ENCODE results near the gene ADAP1.

Gene ADAP1

DNA sequence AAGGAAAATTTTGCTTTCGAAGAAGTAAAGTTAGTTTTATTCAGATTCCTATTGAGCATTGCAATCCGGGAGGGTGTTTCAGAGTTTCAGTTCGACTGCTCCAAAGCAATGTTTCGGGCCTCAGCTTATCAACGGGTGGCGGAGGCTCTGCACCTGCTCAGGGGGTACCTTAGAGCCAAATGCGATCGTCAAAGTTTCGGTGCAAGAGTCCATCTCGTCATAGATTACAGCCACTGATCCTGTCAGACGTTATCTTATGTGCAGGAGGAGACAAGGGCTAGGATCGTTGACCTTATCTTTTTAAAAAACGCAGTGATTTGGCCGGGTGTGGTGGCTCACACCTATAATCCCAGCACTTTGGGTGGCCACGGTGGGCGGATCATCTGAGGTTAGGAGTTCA lies 24.7 kb upstream of the ADAP1 start:
- Histone ChIP-seq H3K4me1 (ENCODE audit: control insufficient read depth, insufficient read depth, low read length) (no peaks in the 10 kb centered on the region), H3K9ac (ENCODE audit: low read depth, low read length) (no peak overlapping the region), H3K4me3 (ENCODE audit: low read depth, low read length) (no peak overlapping the region), H3K36me3 (ENCODE audit: control insufficient read depth, insufficient read depth, low read length) (no peaks in the 10 kb centered on the region), H3K27me3 (ENCODE audit: control insufficient read depth, insufficient read depth, low read length) (no peaks in the 10 kb centered on the region), H3K27ac (ENCODE audit: low read depth, low read length) (no peak overlapping the region), H3K9me3 (ENCODE audit: control insufficient read depth, insufficient read depth, low read length) (no peaks in the 10 kb centered on the region)

DNA sequence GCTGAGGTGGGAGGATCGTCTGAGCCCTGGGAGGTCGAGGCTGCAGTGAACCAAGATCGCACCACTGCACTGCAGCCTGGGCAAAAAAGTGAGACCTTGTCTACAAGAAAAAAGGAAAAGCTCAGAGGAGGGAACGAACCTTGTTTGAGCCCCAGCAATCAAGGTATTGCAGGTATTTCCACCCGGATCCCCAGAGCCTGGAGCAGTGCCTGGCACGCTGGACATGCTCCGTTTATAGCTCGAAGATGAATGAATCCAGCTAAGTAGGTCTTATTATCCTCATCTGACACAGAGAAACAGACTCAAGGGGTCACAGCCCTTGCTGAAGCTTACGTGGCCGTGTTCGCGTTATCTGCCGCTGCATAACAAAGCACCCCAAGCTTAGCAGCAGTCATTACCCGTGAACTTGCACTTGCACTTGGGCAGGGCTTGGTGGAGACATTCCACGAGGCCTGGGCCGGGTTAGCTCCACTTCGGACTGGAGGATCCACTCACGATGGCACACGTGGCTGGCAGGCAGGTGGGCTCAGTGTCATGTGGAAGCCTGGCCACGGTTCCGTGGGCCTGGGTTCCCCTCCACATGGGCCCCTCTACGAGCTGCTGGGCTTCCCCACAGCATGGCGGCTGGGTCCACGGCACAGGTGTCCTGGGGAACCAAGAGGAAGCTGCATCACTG lies 24.1 kb upstream of the ADAP1 start:
- H3K4me1 ChIP-seq (ENCODE audit: control insufficient read depth, insufficient read depth, low read length): no peaks in the 10 kb centered on the region
- H3K36me3 ChIP-seq (ENCODE audit: control insufficient read depth, insufficient read depth, low read length): no peaks in the 10 kb centered on the region
- no peaks in the 10 kb centered on the region for H3K9me3 ChIP-seq (ENCODE audit: control insufficient read depth, insufficient read depth, low read length)
- H3K27me3 ChIP-seq (ENCODE audit: control insufficient read depth, insufficient read depth, low read length): no peaks in the 10 kb centered on the region
- no peak overlapping the region for H3K27ac ChIP-seq (ENCODE audit: low read depth, low read length)
- H3K4me3 ChIP-seq (ENCODE audit: low read depth, low read length): no peak overlapping the region
- H3K9ac ChIP-seq (ENCODE audit: low read depth, low read length): no peak overlapping the region

DNA sequence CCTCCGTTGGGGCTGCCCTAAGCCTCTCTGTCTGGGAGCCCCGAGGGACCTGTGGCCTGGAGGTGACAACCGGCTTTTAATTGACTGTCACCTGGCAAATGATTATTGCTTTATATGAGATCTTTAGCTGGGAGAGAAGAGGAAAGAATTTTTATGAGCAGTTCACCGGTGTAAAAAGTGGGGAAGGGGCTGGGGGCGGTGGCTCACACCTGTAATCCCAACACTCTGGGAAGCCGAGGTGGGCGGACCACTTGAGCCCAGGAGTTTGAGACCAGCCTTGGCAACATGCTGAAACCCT lies 23.5 kb upstream of the ADAP1 start:
- H3K36me3 ChIP-seq (ENCODE audit: control insufficient read depth, insufficient read depth, low read length): peaks cover 4% of the 10 kb centered on the region
- H3K9me3 ChIP-seq (ENCODE audit: control insufficient read depth, insufficient read depth, low read length): no peaks in the 10 kb centered on the region
- no peak overlapping the region for H3K4me3 ChIP-seq (ENCODE audit: low read depth, low read length)
- H3K9ac ChIP-seq (ENCODE audit: low read depth, low read length): no peak overlapping the region
- H3K4me1 ChIP-seq (ENCODE audit: control insufficient read depth, insufficient read depth, low read length): no peaks in the 10 kb centered on the region
- no peaks in the 10 kb centered on the region for H3K27me3 ChIP-seq (ENCODE audit: control insufficient read depth, insufficient read depth, low read length)
- no peak overlapping the region for H3K27ac ChIP-seq (ENCODE audit: low read depth, low read length)

DNA sequence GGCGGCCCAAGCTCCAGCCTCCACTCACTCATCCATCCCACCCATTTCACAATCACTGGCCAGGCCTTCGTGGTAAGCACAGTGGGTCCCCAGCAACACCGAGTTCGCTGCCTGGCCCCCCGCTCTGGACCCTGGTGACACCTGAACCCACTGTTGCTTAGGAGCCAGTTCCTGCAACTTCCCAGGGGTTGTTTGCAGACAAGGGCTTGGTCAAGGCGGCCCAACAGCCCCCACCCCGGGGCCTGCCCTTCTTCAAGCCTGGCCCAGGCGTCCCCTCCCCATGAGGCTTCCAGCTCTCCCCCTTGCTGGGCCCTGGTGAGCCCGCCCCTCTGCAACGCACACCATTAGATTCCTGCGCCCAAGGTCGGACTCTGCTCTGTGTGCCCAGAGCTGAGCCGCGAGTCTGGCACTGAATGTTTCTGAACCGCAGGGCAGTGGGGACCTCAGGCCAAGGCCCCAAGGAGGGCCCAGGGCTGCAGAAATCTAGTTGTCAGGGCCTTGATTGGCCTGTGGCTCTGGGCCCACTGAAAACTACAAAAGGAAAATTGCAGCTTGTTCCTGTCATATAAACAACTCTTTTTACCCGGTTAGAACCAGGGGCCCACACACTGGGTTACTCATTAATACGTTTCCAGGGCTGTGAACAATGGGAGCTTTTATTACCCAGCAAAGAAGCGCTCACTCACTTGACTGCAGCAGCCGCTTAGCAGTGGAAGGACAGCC lies 23.0 kb upstream of the ADAP1 start:
- peaks cover 9% of the 10 kb centered on the region for H3K36me3 ChIP-seq (ENCODE audit: control insufficient read depth, insufficient read depth, low read length)
- H3K27me3 ChIP-seq (ENCODE audit: control insufficient read depth, insufficient read depth, low read length): no peaks in the 10 kb centered on the region
- peak overlapping the region; percentile 57 for H3K27ac ChIP-seq (ENCODE audit: low read depth, low read length)
- H3K9me3 ChIP-seq (ENCODE audit: control insufficient read depth, insufficient read depth, low read length): no peaks in the 10 kb centered on the region
- no peak overlapping the region for H3K9ac ChIP-seq (ENCODE audit: low read depth, low read length)
- no peak overlapping the region for H3K4me3 ChIP-seq (ENCODE audit: low read depth, low read length)
- H3K4me1 ChIP-seq (ENCODE audit: control insufficient read depth, insufficient read depth, low read length): no peaks in the 10 kb centered on the region

DNA sequence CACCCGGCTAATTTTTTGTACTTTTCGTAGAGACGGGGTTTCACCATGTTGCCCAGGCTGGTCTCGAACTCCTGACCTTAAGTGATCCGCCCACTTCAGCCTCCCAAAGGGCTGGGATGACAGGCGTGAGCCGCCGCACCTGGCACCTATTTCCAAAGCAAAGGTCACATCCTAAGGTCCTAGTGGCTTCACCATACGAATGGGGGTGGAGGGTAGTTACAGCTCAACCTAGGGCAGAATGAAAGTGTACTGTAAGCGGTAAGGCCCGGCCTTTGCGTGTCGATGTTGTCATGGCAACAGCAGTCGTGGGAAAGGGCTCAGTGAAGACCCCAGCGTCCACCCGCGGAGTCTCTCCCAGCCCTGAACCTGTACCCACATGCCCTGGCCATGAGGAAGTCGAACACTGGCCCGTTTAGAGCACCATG lies 22.4 kb upstream of the ADAP1 start:
- Histone ChIP-seq H3K4me3 (ENCODE audit: low read depth, low read length) (no peak overlapping the region), H3K9me3 (ENCODE audit: control insufficient read depth, insufficient read depth, low read length) (no peaks in the 10 kb centered on the region), H3K4me1 (ENCODE audit: control insufficient read depth, insufficient read depth, low read length) (no peaks in the 10 kb centered on the region), H3K27me3 (ENCODE audit: control insufficient read depth, insufficient read depth, low read length) (no peaks in the 10 kb centered on the region), H3K27ac (ENCODE audit: low read depth, low read length) (no peak overlapping the region), H3K9ac (ENCODE audit: low read depth, low read length) (no peak overlapping the region), H3K36me3 (ENCODE audit: control insufficient read depth, insufficient read depth, low read length) (peaks cover 15% of the 10 kb centered on the region)

DNA sequence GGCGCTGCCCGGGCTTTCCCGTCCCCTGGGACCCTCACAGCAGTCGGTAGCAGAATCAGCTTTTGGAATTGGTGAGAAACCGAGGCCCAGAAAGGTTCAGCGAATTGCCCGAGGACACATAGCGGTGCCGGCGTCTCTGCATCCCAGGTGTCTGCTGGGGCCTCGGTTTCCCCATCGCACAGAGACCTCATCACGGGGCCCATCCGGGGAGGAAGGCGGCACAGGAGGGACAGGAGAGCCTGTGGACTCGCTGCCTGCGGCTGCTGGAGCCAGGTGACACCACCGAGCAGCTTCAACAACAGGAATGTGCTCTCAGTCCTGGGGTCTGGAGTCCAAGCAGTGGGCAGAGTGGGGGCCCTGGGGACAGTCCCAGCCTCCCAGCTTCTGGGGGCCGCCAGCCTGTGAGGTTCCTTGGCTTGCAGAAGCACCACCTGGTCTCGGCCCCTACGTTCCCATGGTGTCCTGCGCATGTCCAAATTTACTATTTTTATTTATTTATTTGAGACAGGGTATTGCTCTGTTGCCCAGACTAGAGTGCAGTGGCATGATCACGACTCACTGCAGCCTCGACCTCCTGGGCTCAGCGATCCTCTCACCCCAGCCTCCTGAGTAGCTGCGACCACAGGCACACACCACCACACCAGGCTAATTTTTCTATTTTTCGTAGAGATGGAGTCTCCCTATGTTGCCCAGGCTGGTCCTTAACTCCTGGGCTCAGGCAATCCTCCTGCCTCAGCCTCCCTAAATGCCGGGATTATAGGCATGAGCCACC lies 21.4 kb upstream of the ADAP1 start:
- Histone ChIP-seq H3K9ac (ENCODE audit: low read depth, low read length) (no peak overlapping the region), H3K4me3 (ENCODE audit: low read depth, low read length) (peak overlapping the region; percentile 93), H3K27me3 (ENCODE audit: control insufficient read depth, insufficient read depth, low read length) (no peaks in the 10 kb centered on the region), H3K27ac (ENCODE audit: low read depth, low read length) (no peak overlapping the region), H3K9me3 (ENCODE audit: control insufficient read depth, insufficient read depth, low read length) (no peaks in the 10 kb centered on the region), H3K4me1 (ENCODE audit: control insufficient read depth, insufficient read depth, low read length) (no peaks in the 10 kb centered on the region), H3K36me3 (ENCODE audit: control insufficient read depth, insufficient read depth, low read length) (peaks cover 21% of the 10 kb centered on the region)

DNA sequence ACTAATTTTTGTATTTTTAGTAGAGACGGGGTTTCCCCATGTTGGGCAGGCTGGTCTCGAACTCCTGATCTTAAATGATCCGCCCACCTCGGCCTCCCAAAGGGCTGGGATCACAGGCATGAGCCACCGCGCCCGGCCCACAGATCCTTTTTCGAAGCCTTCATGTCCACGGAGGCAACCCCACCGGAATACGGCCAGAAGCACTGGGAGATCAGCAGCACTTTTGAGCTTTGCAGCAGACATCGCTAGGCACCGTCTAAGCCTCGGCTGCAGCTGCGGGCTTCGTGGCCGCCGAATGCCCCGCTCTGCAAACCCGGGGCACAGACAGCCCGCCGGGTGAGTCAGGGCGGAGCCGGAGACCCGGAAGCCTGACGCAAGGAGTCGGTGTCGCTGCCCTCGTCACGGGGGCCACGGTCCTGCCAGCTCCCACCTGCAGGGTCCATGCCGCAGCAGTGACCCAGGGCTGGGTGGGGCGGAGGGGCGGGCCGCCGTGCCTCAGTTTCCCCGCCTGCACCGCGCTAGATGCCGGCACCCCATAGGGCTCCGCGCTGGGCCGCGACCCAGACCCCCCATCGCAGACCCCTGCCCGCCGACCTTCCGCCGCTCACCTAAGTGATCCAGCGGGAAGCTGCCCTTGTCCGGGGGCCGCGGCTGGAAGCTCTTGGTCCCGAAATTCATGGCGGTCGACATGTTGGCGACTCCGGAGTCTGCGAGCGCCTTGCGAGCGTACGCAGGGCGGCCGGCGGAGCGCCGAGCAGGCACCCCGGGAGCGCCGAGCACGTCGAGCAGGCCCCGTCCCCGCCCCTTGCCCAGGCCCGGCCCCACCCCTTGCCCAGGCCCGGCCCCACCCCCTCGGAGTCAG lies 20.6 kb upstream of the ADAP1 start, which contains the start of gene COX19:
Gene COX19 (minus strand): TSS at position 730 of the 862 bp plus-strand sequence. CDS start 40 bp downstream, at position 690.
- H3K36me3 ChIP-seq (ENCODE audit: control insufficient read depth, insufficient read depth, low read length): peaks cover 23% of the 10 kb centered on the region
- H3K9ac ChIP-seq (ENCODE audit: low read depth, low read length): peak within 1 kb of the TSS; percentile 83
- H3K27me3 ChIP-seq (ENCODE audit: control insufficient read depth, insufficient read depth, low read length): no peaks in the 10 kb centered on the region
- peak within 1 kb of the TSS; percentile 89 for H3K27ac ChIP-seq (ENCODE audit: low read depth, low read length)
- H3K4me3 ChIP-seq (ENCODE audit: low read depth, low read length): peak within 1 kb of the TSS; percentile 93
- no peaks in the 10 kb centered on the region for H3K4me1 ChIP-seq (ENCODE audit: control insufficient read depth, insufficient read depth, low read length)
- H3K9me3 ChIP-seq (ENCODE audit: control insufficient read depth, insufficient read depth, low read length): no peaks in the 10 kb centered on the region

DNA sequence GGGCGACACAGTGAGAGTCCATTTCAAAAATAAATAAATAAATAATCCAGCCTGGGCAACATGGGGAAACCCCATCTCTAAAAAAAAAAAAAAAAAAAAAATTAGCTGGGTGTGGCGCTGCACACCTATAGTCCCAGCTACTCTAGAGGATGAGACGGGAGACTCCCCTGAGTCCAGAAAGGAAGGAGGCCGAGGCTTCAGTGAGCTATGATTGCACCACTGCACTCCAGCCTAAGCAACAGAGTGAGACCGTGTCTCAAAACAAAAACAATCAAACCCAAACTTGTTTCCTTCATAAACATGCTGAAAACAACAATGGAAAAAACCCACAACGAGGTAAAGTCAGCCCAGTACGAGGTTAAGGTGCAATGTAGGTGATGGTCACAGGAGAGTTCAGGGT lies 19.7 kb upstream of the ADAP1 start:
- Histone ChIP-seq H3K9ac (ENCODE audit: low read depth, low read length) (peak overlapping the region; percentile 83; the same call in 1 of the 2 replicates), H3K4me1 (ENCODE audit: control insufficient read depth, insufficient read depth, low read length) (no peaks in the 10 kb centered on the region), H3K4me3 (ENCODE audit: low read depth, low read length) (peak overlapping the region; percentile 93), H3K36me3 (ENCODE audit: control insufficient read depth, insufficient read depth, low read length) (peaks cover 28% of the 10 kb centered on the region), H3K9me3 (ENCODE audit: control insufficient read depth, insufficient read depth, low read length) (no peaks in the 10 kb centered on the region), H3K27ac (ENCODE audit: low read depth, low read length) (no peak overlapping the region), H3K27me3 (ENCODE audit: control insufficient read depth, insufficient read depth, low read length) (no peaks in the 10 kb centered on the region)

DNA sequence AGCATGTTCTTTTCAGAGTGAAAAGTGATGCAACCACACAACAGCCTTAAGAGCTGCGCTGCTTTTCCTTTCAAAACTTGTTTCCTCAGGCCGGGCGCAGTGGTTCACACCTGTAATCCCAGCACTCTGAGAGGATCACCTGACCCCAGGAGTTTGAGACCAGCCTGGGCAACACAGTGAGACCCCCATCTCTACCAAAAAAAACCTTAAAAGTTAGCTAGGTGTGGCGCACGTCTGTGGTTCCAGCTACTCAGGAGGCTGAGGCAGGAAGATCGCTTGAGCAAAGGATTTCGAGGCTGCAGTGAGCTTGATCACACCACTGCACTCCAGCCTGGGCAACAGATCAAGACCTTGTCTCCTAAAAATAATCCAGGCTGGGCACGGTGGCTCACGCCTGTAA lies 18.8 kb upstream of the ADAP1 start:
- H3K27me3 ChIP-seq (ENCODE audit: control insufficient read depth, insufficient read depth, low read length): no peaks in the 10 kb centered on the region

DNA sequence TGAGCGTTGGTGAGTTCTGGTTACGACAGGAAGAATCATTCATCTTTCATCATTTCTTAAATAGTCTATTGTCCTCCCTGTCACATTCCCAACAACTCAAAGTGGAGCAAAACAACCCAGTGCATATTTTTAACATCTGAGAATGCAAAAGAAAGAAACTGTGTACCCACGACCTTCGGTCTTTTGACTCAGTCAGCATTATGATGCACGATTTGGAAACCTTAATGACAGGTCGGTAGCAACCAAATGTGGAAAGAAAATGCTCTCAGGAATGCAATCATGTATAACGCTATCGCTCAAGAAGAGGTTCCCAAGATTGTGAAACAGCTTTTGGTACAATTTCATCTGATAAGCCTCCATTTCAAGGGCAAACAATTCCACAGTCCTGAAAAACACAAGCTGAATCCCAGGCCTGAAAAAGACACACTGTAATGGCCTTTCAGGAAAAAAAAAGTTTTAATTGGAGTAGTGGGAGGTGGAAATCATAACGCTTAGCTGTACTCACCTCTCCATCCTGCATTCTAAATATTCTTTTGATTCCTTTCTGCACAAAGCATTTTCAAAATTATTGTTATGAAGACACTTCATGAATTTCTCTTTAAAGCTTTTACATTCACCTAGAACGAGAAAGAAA lies 18.3 kb upstream of the ADAP1 start:
- no peaks in the 10 kb centered on the region for H3K4me1 ChIP-seq (ENCODE audit: control insufficient read depth, insufficient read depth, low read length)
- no peak overlapping the region for H3K4me3 ChIP-seq (ENCODE audit: low read depth, low read length)
- H3K9me3 ChIP-seq (ENCODE audit: control insufficient read depth, insufficient read depth, low read length): no peaks in the 10 kb centered on the region
- peaks cover 42% of the 10 kb centered on the region for H3K36me3 ChIP-seq (ENCODE audit: control insufficient read depth, insufficient read depth, low read length)
- no peak overlapping the region for H3K9ac ChIP-seq (ENCODE audit: low read depth, low read length)
- no peaks in the 10 kb centered on the region for H3K27me3 ChIP-seq (ENCODE audit: control insufficient read depth, insufficient read depth, low read length)
- H3K27ac ChIP-seq (ENCODE audit: low read depth, low read length): no peak overlapping the region

More for the DNA sequence above, 18.8 kb upstream of the ADAP1 start:
- Histone ChIP-seq H3K36me3 (ENCODE audit: control insufficient read depth, insufficient read depth, low read length) (peaks cover 36% of the 10 kb centered on the region), H3K27ac (ENCODE audit: low read depth, low read length) (no peak overlapping the region), H3K9me3 (ENCODE audit: control insufficient read depth, insufficient read depth, low read length) (no peaks in the 10 kb centered on the region), H3K4me3 (ENCODE audit: low read depth, low read length) (no peak overlapping the region), H3K4me1 (ENCODE audit: control insufficient read depth, insufficient read depth, low read length) (no peaks in the 10 kb centered on the region), H3K9ac (ENCODE audit: low read depth, low read length) (no peak overlapping the region)
